ENCODE measurements around the gene FAM83F.
A peak's percentile ranks its signal among the peaks of the same experiment; 100 is the strongest.
"Not testable (repeated sequence)": the region's sequence is repeated elsewhere in the genome, so short reads cannot be mapped to it uniquely, and the experiment has no call there.

The FAM83F gene

GRCh38 chr22:39994566-39995392 lies at the start of gene FAM83F:
Gene FAM83F, plus strand, starts transcription at chr22:39994954. Its CDS starts 89 bp downstream, at chr22:39995043.
- DNase-seq: peak; percentile 37

GRCh38 chr22:39946126-39946502 lies 48.6 kb upstream of the FAM83F start:
- no peak for DNase-seq

DNA sequence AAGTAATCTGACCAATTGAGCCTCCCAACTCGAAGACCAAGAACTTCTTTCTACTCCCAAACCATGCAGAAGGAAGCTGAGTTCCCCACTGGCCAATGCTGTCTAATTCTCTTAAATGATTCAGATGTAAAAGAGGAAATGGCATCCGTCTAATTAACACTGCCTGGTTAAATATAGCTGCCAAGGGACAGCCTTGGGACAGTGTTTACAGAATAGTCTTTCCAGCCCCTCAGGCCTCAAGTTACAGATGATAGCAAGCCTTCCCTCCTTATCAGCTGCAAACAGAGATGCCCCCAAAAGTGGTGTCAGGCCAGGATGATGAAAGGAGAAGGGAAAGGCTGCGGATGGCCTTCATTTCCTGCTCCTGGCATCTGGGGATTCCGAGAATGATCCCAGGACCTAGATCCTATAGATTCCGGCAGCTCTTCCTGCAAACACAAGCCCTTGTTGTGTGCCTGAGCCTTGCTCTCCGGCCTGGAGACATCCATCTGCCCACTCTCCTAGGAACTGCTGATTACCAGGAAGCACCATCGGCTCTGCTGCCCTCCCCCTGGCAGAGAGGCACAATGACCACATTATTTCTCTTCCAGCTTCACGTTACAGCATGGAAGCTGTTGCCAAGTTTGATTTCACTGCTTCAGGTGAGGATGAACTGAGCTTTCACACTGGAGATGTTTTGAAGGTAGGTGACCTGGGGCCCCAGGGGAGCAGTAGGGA lies 48.1 kb upstream of the FAM83F start:
- no peak for DNase-seq

GRCh38 chr22:39947220-39948216 lies 47.2 kb upstream of the FAM83F start:
- DNase-seq: peak; percentile 33

DNA sequence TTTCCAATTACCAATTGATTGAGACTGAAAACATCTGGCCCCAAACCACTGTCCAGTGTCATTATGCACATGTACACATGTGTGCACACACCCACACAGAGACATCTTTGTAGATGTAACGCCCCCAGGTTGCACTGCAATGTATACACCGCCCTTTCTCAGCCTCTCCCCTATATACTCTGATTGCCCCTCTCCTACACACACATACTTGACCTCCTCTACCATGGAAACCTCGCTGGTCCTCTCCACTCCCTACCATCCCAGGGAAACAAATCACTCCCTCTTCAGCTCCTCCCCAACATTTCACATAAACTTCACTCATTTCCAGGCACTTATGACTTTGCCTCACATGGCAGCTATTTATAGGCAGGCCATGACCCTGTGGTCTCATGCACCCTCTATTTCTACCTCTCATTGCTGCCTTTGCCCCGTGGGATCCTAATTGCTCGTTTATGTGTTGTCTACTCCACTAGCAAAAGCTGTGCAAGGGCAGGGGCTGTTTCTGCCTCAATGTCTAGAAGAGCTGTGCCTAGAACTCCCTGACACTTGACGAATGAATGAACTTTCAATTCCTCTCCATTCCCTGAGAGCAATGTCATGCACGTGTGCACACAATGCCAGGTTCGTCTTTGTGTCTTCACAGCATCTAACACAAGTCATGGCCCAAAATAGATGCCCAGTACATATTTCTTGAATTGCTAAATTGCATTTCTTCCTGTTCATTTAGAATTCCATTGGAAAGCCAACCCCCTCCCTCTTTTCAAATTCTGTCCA lies 44.6 kb upstream of the FAM83F start:
- no peak for DNase-seq

DNA sequence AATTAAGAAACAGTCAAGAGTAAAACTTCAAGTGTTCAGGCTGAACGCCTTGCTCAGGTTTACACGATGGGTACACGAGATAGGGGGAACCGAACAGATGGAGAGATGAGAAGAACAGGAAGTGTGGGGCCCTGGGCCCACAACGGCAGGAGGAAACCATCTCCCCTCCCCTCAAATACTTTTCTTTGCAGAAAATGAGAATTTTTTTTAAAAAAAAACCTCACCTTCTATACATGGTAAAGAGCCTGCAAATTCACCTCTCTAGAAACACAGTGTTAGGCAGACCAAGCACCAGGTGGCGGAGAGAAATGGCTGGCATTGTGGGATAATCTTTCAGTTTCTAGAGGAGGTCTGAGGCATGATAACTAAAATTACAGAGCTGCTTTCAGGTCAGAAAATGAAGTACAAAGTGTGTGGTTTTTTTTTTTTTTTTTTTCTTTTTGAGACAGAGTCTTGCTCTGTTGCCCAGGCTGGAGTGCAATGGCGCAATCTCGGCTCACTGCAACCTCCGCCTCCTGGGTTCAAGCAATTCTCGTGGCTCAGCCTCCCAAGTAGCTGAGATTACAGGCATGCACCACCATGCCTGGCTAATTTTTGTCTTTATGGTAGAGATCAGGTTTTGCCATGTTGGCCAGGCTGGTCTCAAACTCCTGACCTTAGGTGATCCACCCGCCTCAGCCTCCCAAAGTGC lies 43.0 kb upstream of the FAM83F start:
- not testable (repeated sequence) for DNase-seq

- DNase-seq: no peak
Observed at GRCh38 chr22:39952347-39952746, 42.4 kb upstream of the FAM83F start.

GRCh38 chr22:39953101-39953500 lies 41.7 kb upstream of the FAM83F start:
- DNase-seq: no peak

- DNase-seq: no peak
Observed at GRCh38 chr22:39954584-39955055, 40.1 kb upstream of the FAM83F start.

GRCh38 chr22:39955675-39956074 lies 39.1 kb upstream of the FAM83F start:
- DNase-seq: no peak

- DNase-seq: no peak
Observed at GRCh38 chr22:39956932-39957664, 37.7 kb upstream of the FAM83F start.

GRCh38 chr22:39958009-39958711 lies 36.6 kb upstream of the FAM83F start:
- DNase-seq: no peak

GRCh38 chr22:39958949-39959639 lies 35.7 kb upstream of the FAM83F start:
- DNase-seq: no peak

DNA sequence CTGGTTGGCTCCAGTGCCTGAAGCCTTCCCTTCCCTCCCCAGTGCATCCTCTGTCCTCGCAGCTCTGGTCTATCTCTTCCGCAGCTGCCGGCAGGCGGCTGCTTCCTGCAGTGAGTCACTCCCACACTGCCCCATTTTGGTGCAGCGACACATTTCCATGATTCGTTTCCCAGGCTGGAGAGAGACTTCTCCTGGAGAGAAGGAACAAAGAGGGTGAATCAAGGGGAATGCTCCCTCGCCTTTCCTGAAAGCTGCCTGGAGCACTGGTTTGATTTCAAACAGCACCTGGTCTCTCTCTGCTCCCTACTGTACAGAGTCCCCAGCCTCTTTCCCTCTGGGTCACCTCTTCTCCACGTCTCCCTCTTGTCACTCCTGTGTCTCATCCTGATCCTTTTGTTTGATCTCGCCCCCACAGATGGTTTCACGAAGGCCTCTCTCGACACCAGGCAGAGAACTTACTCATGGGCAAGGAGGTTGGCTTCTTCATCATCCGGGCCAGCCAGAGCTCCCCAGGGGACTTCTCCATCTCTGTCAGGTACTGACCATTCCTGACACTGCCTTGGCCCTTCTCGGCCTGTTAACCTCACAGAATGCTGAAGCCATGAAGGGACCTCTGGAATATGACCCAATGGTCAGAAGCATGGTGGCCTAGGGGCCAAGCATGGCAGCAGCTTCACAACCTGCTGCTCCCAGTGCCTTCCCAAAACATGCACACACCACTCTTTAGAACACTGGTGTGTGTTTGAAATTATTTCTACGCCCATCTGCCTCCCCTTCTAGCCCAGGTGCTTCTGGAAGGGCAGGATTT lies 34.9 kb upstream of the FAM83F start, which contains the start of gene TMA7B:
Gene TMA7B (plus strand): TSS at position 758 of the 808 bp plus-strand sequence. CDS start 3,978 bp downstream, outside the sequence.
- DNase-seq: no peak

- DNase-seq: no peak
Observed at GRCh38 chr22:39960791-39961746, 33.7 kb upstream of the FAM83F start.

DNA sequence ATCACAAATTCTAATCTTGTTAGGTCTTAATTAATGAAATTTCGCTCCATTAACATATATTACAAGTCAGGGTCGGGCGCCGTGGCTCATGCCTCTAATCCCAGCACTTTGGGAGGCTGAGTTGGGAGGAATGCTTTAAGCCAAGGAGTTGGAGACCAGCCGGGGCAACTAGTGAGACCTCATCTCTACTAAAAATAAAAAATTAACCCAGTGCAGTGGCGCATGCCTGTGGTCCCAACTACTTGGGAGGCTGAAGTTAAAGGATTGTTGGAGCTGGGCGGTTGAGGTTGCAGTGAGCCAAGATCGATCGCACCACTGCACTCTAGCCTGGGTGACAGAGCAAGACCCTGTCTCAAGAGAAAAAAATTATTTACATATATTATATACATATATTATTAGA lies 32.7 kb upstream of the FAM83F start:
- DNase-seq: no peak

DNA sequence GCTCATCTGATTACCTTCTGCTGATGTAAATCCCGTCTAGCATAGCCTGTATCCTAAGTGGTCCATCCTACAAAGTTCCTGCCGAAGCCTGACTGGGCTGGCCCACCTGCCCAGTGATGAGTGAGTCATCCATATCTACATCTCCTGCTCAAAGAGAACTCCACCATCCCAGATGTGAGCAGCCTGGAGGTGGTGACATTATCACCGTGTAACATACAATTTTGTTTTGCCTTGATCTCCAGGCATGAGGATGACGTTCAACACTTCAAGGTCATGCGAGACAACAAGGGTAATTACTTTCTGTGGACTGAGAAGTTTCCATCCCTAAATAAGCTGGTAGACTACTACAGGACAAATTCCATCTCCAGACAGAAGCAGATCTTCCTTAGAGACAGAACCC lies 29.0 kb upstream of the FAM83F start:
- DNase-seq: no peak

All from NCI-H774 (cell line).